SK-N-SH treated with all-trans-retinoic acid at 6 μM for 48 hours (cell line): Measurements from ENCODE around the gene APOA5.

Source experiments
- ATAC-seq: fragments of 200-7000 bp; cut with Tn5 transposase; 3 replicates; pipeline ENCODE4 v1.9.1; 2020; ENCODE audit warnings: mild to moderate bottlenecking, moderate library complexity
- ARNTL ChIP-seq: fragments of 450-650 bp; formaldehyde crosslinking; IDR thresholded peaks from 2 replicates; pipeline ENCODE4 v1.5.0; 2020; ENCODE audit warnings: low read depth, mild to moderate bottlenecking, moderate library complexity, borderline replicate concordance
- BACH2 ChIP-seq: fragments of 250-450 bp; sonication (Bioruptor Pico); IDR thresholded peaks from 2 replicates; pipeline ENCODE4 v1.9.0; 2021; ENCODE audit warnings: mild to moderate bottlenecking, borderline replicate concordance
- CSDC2 ChIP-seq: fragments of 250-450 bp; sonication (Bioruptor Pico); IDR thresholded peaks from 2 replicates; pipeline ENCODE4 v1.5.0; 2020; ENCODE audit warnings: mild to moderate bottlenecking, moderate library complexity
- ESRRG ChIP-seq: fragments of 250-450 bp; sonication (Bioruptor Pico); IDR thresholded peaks from 2 replicates; pipeline ENCODE4 v1.6.1; 2021; ENCODE audit warnings: mild to moderate bottlenecking
- ISL1 ChIP-seq: fragments of 250-450 bp; sonication (Bioruptor Pico); IDR thresholded peaks from 2 replicates; pipeline ENCODE4 v2.1.2; 2022; ENCODE audit warnings: mild to moderate bottlenecking, moderate library complexity
- OSR1 ChIP-seq: fragments of 250-450 bp; sonication (Bioruptor Pico); IDR thresholded peaks from 2 replicates; pipeline ENCODE4 v1.8.0; 2022; ENCODE audit warnings: moderate library complexity, mild to moderate bottlenecking, inconsistent platforms
- PPARA ChIP-seq: fragments of 250-450 bp; sonication (Bioruptor Pico); IDR thresholded peaks from 2 replicates; pipeline ENCODE4 v1.5.0; 2020; ENCODE audit warnings: mild to moderate bottlenecking, borderline replicate concordance
- RARB ChIP-seq: fragments of 250-450 bp; sonication (Bioruptor Pico); IDR thresholded peaks from 2 replicates; pipeline ENCODE4 v1.8.0; 2021; ENCODE audit warnings: mild to moderate bottlenecking, moderate library complexity
- SNAI2 ChIP-seq: fragments of 250-450 bp; sonication (Bioruptor Pico); IDR thresholded peaks from 2 replicates; pipeline ENCODE4 v1.5.0; 2020; ENCODE audit warnings: mild to moderate bottlenecking, moderate library complexity
- TCF4 ChIP-seq: fragments of 250-450 bp; sonication (Bioruptor Pico); IDR thresholded peaks from 2 replicates; pipeline ENCODE4 v1.8.0; 2021; ENCODE audit warnings: mild to moderate bottlenecking, moderate library complexity, borderline replicate concordance
- TOX ChIP-seq: fragments of 250-450 bp; sonication (Bioruptor Pico); IDR thresholded peaks from 2 replicates; pipeline ENCODE4 v1.8.0; 2021; ENCODE audit warnings: mild to moderate bottlenecking, moderate library complexity, borderline replicate concordance
- ZFP3 ChIP-seq: fragments of 250-450 bp; sonication (Bioruptor Pico); IDR thresholded peaks from 2 replicates; pipeline ENCODE4 v1.5.0; 2020; ENCODE audit warnings: mild to moderate bottlenecking, moderate library complexity
- ZFP30 ChIP-seq: fragments of 450-650 bp; formaldehyde crosslinking; IDR thresholded peaks from 2 replicates; pipeline ENCODE4 v1.5.0; 2022; ENCODE audit warnings: mild to moderate bottlenecking, moderate library complexity
- ZNF565 ChIP-seq: fragments of 450-650 bp; formaldehyde crosslinking; conservative IDR thresholded peaks from 2 replicates; pipeline ENCODE4 v1.5.0; 2020; ENCODE audit warnings: low read depth, mild to moderate bottlenecking, moderate library complexity
- ZNF70 ChIP-seq: fragments of 450-650 bp; formaldehyde crosslinking; IDR thresholded peaks from 2 replicates; pipeline ENCODE4 v1.5.0; 2020; ENCODE audit warnings: mild to moderate bottlenecking, moderate library complexity
- ZNF8 ChIP-seq: fragments of 450-650 bp; formaldehyde crosslinking; IDR thresholded peaks from 2 replicates; pipeline ENCODE4 v1.5.0; 2020; ENCODE audit warnings: mild to moderate bottlenecking, moderate library complexity
- TF ChIP-seq, protein P1 (sequence below): fragments of 250-450 bp; sonication (Bioruptor Pico); IDR thresholded peaks from 2 replicates; pipeline ENCODE4 v1.5.0; 2020; ENCODE audit warnings: mild to moderate bottlenecking, moderate library complexity
- TF ChIP-seq, protein P2 (sequence below): fragments of 250-450 bp; sonication (Bioruptor Pico); IDR thresholded peaks from 2 replicates; pipeline ENCODE4 v1.5.1; 2020; ENCODE audit warnings: low read depth, mild to moderate bottlenecking, moderate library complexity
- TF ChIP-seq, protein P3 (sequence below): fragments of 250-450 bp; sonication (Bioruptor Pico); IDR thresholded peaks from 2 replicates; pipeline ENCODE4 v1.8.0; 2020; ENCODE audit warnings: mild to moderate bottlenecking, moderate library complexity, borderline replicate concordance
- TF ChIP-seq, protein P4 (sequence below): fragments of 250-450 bp; sonication (Bioruptor Pico); IDR thresholded peaks from 2 replicates; pipeline ENCODE4 v1.5.1; 2021; ENCODE audit warnings: mild to moderate bottlenecking, moderate library complexity

The APOA5 gene

GRCh38 chr11:116840224-116840745 is 48.6 kb upstream of the APOA5 start (continued):
- TF ChIP-seq, protein P1, sequence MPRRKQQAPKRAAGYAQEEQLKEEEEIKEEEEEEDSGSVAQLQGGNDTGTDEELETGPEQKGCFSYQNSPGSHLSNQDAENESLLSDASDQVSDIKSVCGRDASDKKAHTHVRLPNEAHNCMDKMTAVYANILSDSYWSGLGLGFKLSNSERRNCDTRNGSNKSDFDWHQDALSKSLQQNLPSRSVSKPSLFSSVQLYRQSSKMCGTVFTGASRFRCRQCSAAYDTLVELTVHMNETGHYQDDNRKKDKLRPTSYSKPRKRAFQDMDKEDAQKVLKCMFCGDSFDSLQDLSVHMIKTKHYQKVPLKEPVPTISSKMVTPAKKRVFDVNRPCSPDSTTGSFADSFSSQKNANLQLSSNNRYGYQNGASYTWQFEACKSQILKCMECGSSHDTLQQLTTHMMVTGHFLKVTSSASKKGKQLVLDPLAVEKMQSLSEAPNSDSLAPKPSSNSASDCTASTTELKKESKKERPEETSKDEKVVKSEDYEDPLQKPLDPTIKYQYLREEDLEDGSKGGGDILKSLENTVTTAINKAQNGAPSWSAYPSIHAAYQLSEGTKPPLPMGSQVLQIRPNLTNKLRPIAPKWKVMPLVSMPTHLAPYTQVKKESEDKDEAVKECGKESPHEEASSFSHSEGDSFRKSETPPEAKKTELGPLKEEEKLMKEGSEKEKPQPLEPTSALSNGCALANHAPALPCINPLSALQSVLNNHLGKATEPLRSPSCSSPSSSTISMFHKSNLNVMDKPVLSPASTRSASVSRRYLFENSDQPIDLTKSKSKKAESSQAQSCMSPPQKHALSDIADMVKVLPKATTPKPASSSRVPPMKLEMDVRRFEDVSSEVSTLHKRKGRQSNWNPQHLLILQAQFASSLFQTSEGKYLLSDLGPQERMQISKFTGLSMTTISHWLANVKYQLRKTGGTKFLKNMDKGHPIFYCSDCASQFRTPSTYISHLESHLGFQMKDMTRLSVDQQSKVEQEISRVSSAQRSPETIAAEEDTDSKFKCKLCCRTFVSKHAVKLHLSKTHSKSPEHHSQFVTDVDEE: no peak
- no peak for TF ChIP-seq RARB (CRISPR knock-in tag)
- no peak for TF ChIP-seq TCF4 (CRISPR knock-in tag)
- no peak for TF ChIP-seq ZNF70 (CRISPR knock-in tag)
- TF ChIP-seq SNAI2 (CRISPR knock-in tag): no peak
- TF ChIP-seq, protein P2, sequence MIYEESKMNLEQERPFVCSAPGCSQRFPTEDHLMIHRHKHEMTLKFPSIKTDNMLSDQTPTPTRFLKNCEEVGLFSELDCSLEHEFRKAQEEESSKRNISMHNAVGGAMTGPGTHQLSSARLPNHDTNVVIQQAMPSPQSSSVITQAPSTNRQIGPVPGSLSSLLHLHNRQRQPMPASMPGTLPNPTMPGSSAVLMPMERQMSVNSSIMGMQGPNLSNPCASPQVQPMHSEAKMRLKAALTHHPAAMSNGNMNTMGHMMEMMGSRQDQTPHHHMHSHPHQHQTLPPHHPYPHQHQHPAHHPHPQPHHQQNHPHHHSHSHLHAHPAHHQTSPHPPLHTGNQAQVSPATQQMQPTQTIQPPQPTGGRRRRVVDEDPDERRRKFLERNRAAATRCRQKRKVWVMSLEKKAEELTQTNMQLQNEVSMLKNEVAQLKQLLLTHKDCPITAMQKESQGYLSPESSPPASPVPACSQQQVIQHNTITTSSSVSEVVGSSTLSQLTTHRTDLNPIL (CRISPR knock-in tag): no peak
- no peak for TF ChIP-seq ZNF8

DNA sequence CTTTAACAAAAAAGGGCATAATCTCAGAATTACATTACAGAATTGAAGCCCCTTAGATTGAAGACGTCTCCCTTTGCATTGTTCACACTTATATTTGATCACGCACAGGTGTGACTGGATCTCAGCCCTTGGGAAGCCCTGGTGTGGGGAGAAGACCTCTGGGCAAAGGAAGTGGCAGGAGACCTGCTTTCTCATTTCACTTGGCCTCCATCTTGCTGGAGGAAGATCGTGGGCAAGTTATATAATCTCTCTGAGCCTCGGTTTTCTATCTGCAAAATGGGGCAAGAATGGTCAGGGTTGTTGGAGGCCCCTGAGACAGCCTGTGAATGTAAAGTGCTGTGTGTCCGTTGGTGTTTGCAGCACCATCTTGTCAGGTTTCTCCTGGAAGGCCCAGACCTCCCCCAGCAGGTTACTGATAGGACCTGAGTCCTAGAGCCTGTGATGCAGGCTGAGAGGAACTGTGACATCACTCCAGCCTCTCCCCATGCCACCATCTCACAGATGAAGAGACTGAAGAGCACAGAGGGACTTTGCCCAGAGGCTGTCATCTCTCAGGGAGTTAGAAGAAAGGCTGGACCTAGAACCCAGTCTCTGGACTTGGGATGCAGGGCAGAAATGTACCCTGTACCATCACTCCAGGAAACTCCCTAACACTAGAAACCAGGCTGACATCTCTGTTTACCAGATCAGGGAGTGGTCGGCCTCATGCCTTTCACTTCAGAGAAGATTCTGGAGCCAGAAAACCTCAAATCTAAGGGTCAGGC is 46.8 kb upstream of the APOA5 start:
- TF ChIP-seq, protein P2 (CRISPR knock-in tag): no peak
- TF ChIP-seq SNAI2 (CRISPR knock-in tag) (no peak), ESRRG (CRISPR knock-in tag) (no peak), BACH2 (CRISPR knock-in tag) (no peak), ZFP30 (CRISPR knock-in tag) (no peak), ZFP3 (CRISPR knock-in tag) (no peak), OSR1 (no peak), ZNF70 (CRISPR knock-in tag) (no peak), ZNF565 (CRISPR knock-in tag) (no peak), ISL1 (CRISPR knock-in tag) (no peak)
- TF ChIP-seq, protein P3, sequence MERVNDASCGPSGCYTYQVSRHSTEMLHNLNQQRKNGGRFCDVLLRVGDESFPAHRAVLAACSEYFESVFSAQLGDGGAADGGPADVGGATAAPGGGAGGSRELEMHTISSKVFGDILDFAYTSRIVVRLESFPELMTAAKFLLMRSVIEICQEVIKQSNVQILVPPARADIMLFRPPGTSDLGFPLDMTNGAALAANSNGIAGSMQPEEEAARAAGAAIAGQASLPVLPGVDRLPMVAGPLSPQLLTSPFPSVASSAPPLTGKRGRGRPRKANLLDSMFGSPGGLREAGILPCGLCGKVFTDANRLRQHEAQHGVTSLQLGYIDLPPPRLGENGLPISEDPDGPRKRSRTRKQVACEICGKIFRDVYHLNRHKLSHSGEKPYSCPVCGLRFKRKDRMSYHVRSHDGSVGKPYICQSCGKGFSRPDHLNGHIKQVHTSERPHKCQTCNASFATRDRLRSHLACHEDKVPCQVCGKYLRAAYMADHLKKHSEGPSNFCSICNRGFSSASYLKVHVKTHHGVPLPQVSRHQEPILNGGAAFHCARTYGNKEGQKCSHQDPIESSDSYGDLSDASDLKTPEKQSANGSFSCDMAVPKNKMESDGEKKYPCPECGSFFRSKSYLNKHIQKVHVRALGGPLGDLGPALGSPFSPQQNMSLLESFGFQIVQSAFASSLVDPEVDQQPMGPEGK (CRISPR knock-in tag): no peak
- ATAC-seq: no peak

DNA sequence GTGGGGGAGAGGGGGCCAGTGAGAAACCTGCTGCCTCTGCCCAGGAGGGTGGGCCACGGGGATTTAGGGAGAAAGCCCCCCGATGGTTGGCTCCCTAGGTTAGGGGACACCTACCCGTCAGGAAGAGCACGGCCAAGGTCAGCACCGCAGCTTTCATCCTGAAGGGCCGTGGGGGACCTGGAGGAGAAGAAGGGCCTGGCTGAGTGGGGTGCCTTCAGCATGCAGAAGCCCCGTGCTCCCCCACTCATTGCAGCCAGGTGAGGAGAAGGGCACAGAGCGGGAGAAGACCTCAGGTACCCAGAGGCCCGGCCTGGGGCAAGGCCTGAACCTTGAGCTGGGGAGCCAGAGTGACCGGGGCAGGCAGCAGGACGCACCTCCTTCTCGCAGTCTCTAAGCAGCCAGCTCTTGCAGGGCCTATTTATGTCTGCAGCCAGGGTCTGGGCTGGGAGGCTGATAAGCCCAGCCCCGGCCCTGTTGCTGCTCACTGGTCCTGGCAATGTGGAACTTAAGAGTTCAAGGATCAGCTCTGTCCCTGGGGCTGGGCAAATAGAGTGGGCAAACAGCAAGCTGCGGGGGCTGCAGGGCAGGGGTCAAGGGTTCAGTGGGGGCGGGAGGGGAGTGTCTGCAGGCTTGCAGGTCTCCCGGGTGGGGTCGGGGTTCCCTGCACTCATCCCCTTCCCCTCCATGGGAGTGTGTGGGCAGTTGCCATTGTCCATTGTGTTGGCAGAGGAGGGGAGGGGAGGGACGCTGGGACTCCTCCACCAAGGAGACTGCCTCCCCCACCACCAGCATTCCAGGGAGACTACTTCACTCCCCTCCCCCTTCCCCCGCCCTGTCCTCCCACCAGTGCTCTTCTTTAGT is 45.8 kb upstream of the APOA5 start, which contains the start of gene APOA1:
Gene APOA1, minus strand, starts transcription at position 392 of the 861 bp plus-strand sequence. Its CDS starts 235 bp downstream, at position 157.
- no peak for ATAC-seq
- TF ChIP-seq, protein P3 (CRISPR knock-in tag): no peak
- TF ChIP-seq, protein P2 (CRISPR knock-in tag): no peak
- TF ChIP-seq ZFP30 (CRISPR knock-in tag) (no peak), ZFP3 (CRISPR knock-in tag) (no peak), TOX (CRISPR knock-in tag) (no peak), BACH2 (CRISPR knock-in tag) (no peak), ISL1 (CRISPR knock-in tag) (no peak), RARB (CRISPR knock-in tag) (no peak), ARNTL (no peak), CSDC2 (CRISPR knock-in tag) (no peak), PPARA (CRISPR knock-in tag) (no peak), ZNF70 (CRISPR knock-in tag) (no peak), ZNF565 (CRISPR knock-in tag) (no peak), ZNF8 (no peak), TCF4 (CRISPR knock-in tag) (no peak), SNAI2 (CRISPR knock-in tag) (no peak), ESRRG (CRISPR knock-in tag) (no peak)
- TF ChIP-seq, protein P4, sequence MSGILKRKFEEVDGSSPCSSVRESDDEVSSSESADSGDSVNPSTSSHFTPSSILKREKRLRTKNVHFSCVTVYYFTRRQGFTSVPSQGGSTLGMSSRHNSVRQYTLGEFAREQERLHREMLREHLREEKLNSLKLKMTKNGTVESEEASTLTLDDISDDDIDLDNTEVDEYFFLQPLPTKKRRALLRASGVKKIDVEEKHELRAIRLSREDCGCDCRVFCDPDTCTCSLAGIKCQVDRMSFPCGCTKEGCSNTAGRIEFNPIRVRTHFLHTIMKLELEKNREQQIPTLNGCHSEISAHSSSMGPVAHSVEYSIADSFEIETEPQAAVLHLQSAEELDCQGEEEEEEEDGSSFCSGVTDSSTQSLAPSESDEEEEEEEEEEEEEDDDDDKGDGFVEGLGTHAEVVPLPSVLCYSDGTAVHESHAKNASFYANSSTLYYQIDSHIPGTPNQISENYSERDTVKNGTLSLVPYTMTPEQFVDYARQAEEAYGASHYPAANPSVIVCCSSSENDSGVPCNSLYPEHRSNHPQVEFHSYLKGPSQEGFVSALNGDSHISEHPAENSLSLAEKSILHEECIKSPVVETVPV: no peak
